Frontal cortex (tissue), 4 donors: Measurements from ENCODE around the gene QSER1. TPM values are rescaled to one million over a fixed set of nuclear protein-coding genes. Genes with fewer than 3 reads are reported as not detected.
"Not testable (repeated sequence)": the region's sequence is repeated elsewhere in the genome, so short reads cannot be mapped to it uniquely, and the experiment has no call there.

Source experiments
- DNase-seq, 2 donors: peaks; one replicate each; pipeline ENCODE4 v3.0.0; 2012; ENCODE audit warnings: low spot score in 2 of 2
- FAIRE-seq: peaks from 2 replicates; lab custom pipeline; 2012; peaks lifted over from hg19 to GRCh38; lab: Jason Lieb, UNC
- small RNA-seq: library from RNA; depleted of rRNA; stranded (forward); fragments of <200 nt; gene quantifications from one replicate; pipeline ENCODE3, GENCODE V24; 2014
- total RNA-seq: library from RNA; depleted of rRNA; stranded (reverse); fragments of >200 nt; gene quantifications from one replicate; pipeline ENCODE4 v1.2.3, GENCODE V29; 2014
- donor health status: control.
- donor health status: control.
- donor health status: control.

Gene QSER1
- total RNA-seq, 1 donor from 2014 or later, result 45.2 TPM

- FAIRE-seq, result peak; percentile 45
- DNase-seq, result no peak
Measured at GRCh38 chr11:33027846-33028536, 135.4 kb downstream of the QSER1 start.

DNA sequence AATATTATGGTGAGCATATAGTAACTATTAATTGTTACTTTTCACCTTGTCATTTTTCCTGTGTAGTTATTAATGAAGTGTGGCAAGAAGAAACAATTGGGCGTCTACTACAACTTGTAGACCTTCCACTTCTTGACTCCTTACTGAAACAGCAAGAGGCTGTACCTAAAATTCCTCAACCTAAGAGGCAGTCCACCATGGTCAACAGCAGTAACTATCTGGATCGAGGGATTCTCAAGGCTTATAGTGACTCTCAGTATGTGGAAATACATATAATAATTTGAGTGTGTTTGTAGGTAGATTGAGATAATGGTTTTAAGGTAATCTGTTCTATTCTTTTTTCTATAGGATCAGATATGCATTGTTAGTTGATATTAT lies 135.9 kb downstream of the QSER1 start:
- FAIRE-seq, result no peak

DNA sequence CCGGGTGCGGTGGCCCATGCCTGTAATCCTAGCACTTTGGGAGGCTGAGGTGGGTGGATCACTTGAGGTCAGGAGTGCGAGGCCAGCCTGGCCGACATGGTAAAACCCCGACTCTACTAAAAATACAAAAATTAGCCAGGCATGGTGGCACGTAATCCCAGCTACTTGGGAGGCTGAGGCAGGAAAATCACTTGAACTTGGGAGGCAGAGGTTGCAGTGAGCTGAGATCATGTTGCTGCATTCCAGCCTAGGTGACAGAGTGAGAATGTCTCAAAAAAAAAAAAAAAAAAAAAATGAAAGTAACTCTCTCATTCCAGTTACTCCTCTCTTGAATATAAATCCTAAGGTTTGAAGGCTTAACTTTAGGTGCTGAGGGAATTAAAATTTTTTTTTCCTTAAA lies 136.6 kb downstream of the QSER1 start:
- not testable (repeated sequence) for FAIRE-seq, DNase-seq

More for the DNA sequence above, 135.9 kb downstream of the QSER1 start:
- DNase-seq, result no peak

Small RNA genes within 50 kb of the gene (small RNA-seq; reads per million reads assigned to genes)
- gene RF00019, result not detected

Other genes with a start within 250 kb of the QSER1 start
- gene CCDC73, start 98.1 kb upstream of the QSER1 start, total RNA-seq, result not detected
- under 0.01 TPM for gene PRRG4, start 62.9 kb upstream of the QSER1 start, total RNA-seq
- gene DEPDC7, start 123.1 kb downstream of the QSER1 start, total RNA-seq, result 1.6 TPM
- gene TCP11L1, start 146.8 kb downstream of the QSER1 start, total RNA-seq, result 25.3 TPM